Gastrocnemius medialis (tissue), 4 donors: ENCODE results near the gene GFY. TPM values are rescaled to one million over a fixed set of nuclear protein-coding genes. Genes with fewer than 3 reads are reported as not detected.

ENCODE experiments used
- ATAC-seq, 2 donors: fragments of 150-250 bp; one replicate each; pipeline ENCODE4 v1.9.1; 2016
- DNase-seq, 2 donors: peaks; one replicate each; pipeline ENCODE4 v3.0.0-alpha.2; 2019
- H3K27ac ChIP-seq, 4 donors: fragments of 200-600 bp; sonication (generic); 1 replicate in 1 of 4; 2 replicates in 3 of 4; pipeline ENCODE4 v1.5.1; 2016 to 2018; ENCODE audit warnings: mild to moderate bottlenecking in 2 of 4, moderate library complexity in 1 of 4
- H3K27me3 ChIP-seq, 3 donors: fragments of 200-600 bp; sonication (generic) in 2 of 3; 1 replicate in 1 of 3; 2 replicates in 2 of 3; pipeline versions ENCODE4 v1.5.1 to v1.6.0; 2016 to 2019; ENCODE audit warnings: mild to moderate bottlenecking in 1 of 3, moderate library complexity in 1 of 3
- H3K36me3 ChIP-seq, 2 donors: fragments of 200-600 bp; sonication (generic) in 1 of 2; one replicate each; pipeline ENCODE4 v1.5.1; 2017 to 2018
- H3K4me1 ChIP-seq, 2 donors: fragments of 200-600 bp; sonication (generic) in 1 of 2; one replicate each; pipeline ENCODE4 v1.5.1; 2016 to 2017; ENCODE audit warnings: mild to moderate bottlenecking in 2 of 2
- H3K4me3 ChIP-seq, 4 donors: fragments of 200-600 bp; sonication (generic) in 3 of 4; 1 replicate in 1 of 4; 2 replicates in 3 of 4; pipeline ENCODE4 v1.5.1; 2016 to 2019; ENCODE audit warnings: mild to moderate bottlenecking in 2 of 4
- H3K9me3 ChIP-seq, 3 donors: fragments of 200-600 bp; sonication (generic) in 2 of 3; 1 replicate in 1 of 3; 2 replicates in 2 of 3; pipeline ENCODE4 v1.5.1; 2016 to 2019
- CTCF ChIP-seq, 5 experiments: fragments of 450-650 bp in 3 of 5; fragments of 200-600 bp in 2 of 5; sonication (generic) in 2 of 5; IDR thresholded peaks in 4 of 5; conservative IDR thresholded peaks in 1 of 5; 1 replicate in 4 of 5; 2 replicates in 1 of 5; pipeline ENCODE4 v1.5.1; 2016 to 2019; ENCODE audit warnings: antibody characterized with exemption in 5 of 5, mild to moderate bottlenecking in 3 of 5, moderate library complexity in 3 of 5
- POLR2A ChIP-seq, 2 donors: fragments of 450-650 bp; IDR thresholded peaks; one replicate each; pipeline ENCODE4 v1.6.1; 2017; ENCODE audit warnings: antibody characterized with exemption in 2 of 2, mild to moderate bottlenecking in 2 of 2, moderate library complexity in 2 of 2
- in situ Hi-C, 4 donors: fragments of 200-750 bp; cut with MboI; loops; one replicate each; pipeline versions ENCODE4 v1.15.0 to v1.8.0; 2017; ENCODE audit warnings: low sequenced_read_pairs in 4 of 4
- intact Hi-C: fragments of 100-400 bp; cut with DNase I; formaldehyde crosslinking; loops from one replicate; pipeline ENCODE4 v1.15.1; 2023; ENCODE audit warnings: low total_unique reads
- total RNA-seq, 4 donors: library from RNA; depleted of rRNA; stranded (reverse); fragments of >200 nt; gene quantifications; one replicate each; pipeline versions ENCODE4 v1.1.0 to v1.2.3, GENCODE V29; 2016

The GFY gene
- total RNA-seq, 4 donors from 2014 or later, result not detected

GRCh38 chr19:49403404-49404187 is 21.6 kb upstream of the GFY start:
- H3K4me3 ChIP-seq, result no peak overlapping the region
- H3K36me3 ChIP-seq, result no peaks in the 10 kb centered on the region
- TF ChIP-seq POLR2A (IDR thresholded peaks at IDR 0.05), result no peak
- TF ChIP-seq CTCF (IDR thresholded peaks at IDR 0.05 in 4 of 5, conservative IDR thresholded peaks at IDR 0.05 in 1 of 5), result no peak
- no peaks in the 10 kb centered on the region for H3K4me1 ChIP-seq
- no peak overlapping the region for H3K27ac ChIP-seq
- ATAC-seq (no peak), DNase-seq (no peak)
- intact Hi-C loops, result no loop called here
- in situ Hi-C loops, result no loop called here
- no peaks in the 10 kb centered on the region for H3K9me3 ChIP-seq
- peaks cover 0 to 5% (median 0%) of the 10 kb centered on the region in 3 donors for H3K27me3 ChIP-seq

- TF ChIP-seq CTCF (IDR thresholded peaks at IDR 0.05 in 4 of 5, conservative IDR thresholded peaks at IDR 0.05 in 1 of 5) (no peak), POLR2A (IDR thresholded peaks at IDR 0.05) (no peak)
- DNase-seq (no peak), ATAC-seq (no peak)
- intact Hi-C loops (no loop called here), in situ Hi-C loops (no loop called here)
- H3K27me3 ChIP-seq, result no peaks in the 10 kb centered on the region
- no peak overlapping the region for H3K27ac ChIP-seq
- no peak overlapping the region for H3K4me3 ChIP-seq
- no peaks in the 10 kb centered on the region for H3K36me3 ChIP-seq
- no peaks in the 10 kb centered on the region for H3K4me1 ChIP-seq
- H3K9me3 ChIP-seq, result no peaks in the 10 kb centered on the region
Observed at GRCh38 chr19:49407079-49407478, 18.1 kb upstream of the GFY start.

GRCh38 chr19:49407482-49408015 is 17.6 kb upstream of the GFY start:
- H3K27me3 ChIP-seq, result no peaks in the 10 kb centered on the region
- no peaks in the 10 kb centered on the region for H3K9me3 ChIP-seq
- no peaks in the 10 kb centered on the region for H3K4me1 ChIP-seq
- intact Hi-C loops, result no loop called here
- H3K36me3 ChIP-seq, result no peaks in the 10 kb centered on the region
- H3K27ac ChIP-seq, result no peak overlapping the region
- no peak for TF ChIP-seq CTCF (IDR thresholded peaks at IDR 0.05 in 4 of 5, conservative IDR thresholded peaks at IDR 0.05 in 1 of 5)
- TF ChIP-seq POLR2A (IDR thresholded peaks at IDR 0.05), result no peak
- H3K4me3 ChIP-seq, result no peak overlapping the region
- DNase-seq (no peak), ATAC-seq (no peak)
- in situ Hi-C loops, result no loop called here

GRCh38 chr19:49408816-49409440 is 16.3 kb upstream of the GFY start:
- in situ Hi-C loops, result no loop called here

More at GRCh38 chr19:49408816-49409440, 16.3 kb upstream of the GFY start:
- Histone ChIP-seq H3K4me3 (no peak overlapping the region), H3K4me1 (no peaks in the 10 kb centered on the region), H3K27me3 (no peaks in the 10 kb centered on the region), H3K27ac (no peak overlapping the region), H3K36me3 (no peaks in the 10 kb centered on the region), H3K9me3 (no peaks in the 10 kb centered on the region)
- DNase-seq (no peak), ATAC-seq (no peak)
- intact Hi-C loops, result no loop called here
- TF ChIP-seq POLR2A (IDR thresholded peaks at IDR 0.05) (no peak), CTCF (IDR thresholded peaks at IDR 0.05 in 4 of 5, conservative IDR thresholded peaks at IDR 0.05 in 1 of 5) (no peak)
